IMR-90 (cell line): ENCODE measurements around the gene XRN2.

Experiments used
- RAD21 ChIP-seq: IDR thresholded peaks from 2 replicates; pipeline ENCODE4 v1.6.1; 2012; ENCODE audit warnings: low read length, improper control_type of control experiment
- TF ChIP-seq, protein P1 (sequence below): conservative IDR thresholded peaks from 2 replicates; pipeline ENCODE4 v1.5.1; 2012; ENCODE audit warnings: mild to moderate bottlenecking, low read depth, low read length, improper control_type of control experiment

DNA sequence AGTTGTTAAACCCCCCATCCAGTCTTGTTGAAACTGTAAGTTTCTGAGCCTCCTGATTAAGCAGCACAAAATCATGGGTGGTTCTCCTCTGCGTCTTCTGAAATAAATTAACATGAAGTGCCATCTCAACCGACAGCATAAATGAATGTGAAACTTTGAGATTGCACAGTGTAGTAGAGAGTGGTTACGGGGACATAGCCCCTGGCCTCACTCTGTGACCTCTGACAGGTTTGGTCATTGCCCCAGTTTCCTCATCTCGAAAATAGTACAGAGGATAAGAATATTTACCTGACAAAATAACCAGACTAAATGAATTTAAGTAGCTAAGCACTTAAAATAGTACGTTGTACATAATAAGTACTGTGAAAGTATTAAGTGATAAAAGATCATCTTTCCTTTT is 75.1 kb downstream of the XRN2 start:
- TF ChIP-seq RAD21 = no peak
- TF ChIP-seq, protein P1, sequence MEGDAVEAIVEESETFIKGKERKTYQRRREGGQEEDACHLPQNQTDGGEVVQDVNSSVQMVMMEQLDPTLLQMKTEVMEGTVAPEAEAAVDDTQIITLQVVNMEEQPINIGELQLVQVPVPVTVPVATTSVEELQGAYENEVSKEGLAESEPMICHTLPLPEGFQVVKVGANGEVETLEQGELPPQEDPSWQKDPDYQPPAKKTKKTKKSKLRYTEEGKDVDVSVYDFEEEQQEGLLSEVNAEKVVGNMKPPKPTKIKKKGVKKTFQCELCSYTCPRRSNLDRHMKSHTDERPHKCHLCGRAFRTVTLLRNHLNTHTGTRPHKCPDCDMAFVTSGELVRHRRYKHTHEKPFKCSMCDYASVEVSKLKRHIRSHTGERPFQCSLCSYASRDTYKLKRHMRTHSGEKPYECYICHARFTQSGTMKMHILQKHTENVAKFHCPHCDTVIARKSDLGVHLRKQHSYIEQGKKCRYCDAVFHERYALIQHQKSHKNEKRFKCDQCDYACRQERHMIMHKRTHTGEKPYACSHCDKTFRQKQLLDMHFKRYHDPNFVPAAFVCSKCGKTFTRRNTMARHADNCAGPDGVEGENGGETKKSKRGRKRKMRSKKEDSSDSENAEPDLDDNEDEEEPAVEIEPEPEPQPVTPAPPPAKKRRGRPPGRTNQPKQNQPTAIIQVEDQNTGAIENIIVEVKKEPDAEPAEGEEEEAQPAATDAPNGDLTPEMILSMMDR = no peak
